HG03159 (cell line): ENCODE measurements around the gene POLA1.
"Not testable (repeated sequence)": the region's sequence is repeated elsewhere in the genome, so short reads cannot be mapped to it uniquely, and the experiment has no call there.

Experiments used
- ATAC-seq: cut with Tn5 transposase; IDR thresholded peaks from one replicate; pipeline ENCODE4 v1.9.1; 2021; ENCODE audit warnings: mild to moderate bottlenecking, moderate library complexity; ENCODE audit not compliant: unreplicated experiment

Gene POLA1, protein sequence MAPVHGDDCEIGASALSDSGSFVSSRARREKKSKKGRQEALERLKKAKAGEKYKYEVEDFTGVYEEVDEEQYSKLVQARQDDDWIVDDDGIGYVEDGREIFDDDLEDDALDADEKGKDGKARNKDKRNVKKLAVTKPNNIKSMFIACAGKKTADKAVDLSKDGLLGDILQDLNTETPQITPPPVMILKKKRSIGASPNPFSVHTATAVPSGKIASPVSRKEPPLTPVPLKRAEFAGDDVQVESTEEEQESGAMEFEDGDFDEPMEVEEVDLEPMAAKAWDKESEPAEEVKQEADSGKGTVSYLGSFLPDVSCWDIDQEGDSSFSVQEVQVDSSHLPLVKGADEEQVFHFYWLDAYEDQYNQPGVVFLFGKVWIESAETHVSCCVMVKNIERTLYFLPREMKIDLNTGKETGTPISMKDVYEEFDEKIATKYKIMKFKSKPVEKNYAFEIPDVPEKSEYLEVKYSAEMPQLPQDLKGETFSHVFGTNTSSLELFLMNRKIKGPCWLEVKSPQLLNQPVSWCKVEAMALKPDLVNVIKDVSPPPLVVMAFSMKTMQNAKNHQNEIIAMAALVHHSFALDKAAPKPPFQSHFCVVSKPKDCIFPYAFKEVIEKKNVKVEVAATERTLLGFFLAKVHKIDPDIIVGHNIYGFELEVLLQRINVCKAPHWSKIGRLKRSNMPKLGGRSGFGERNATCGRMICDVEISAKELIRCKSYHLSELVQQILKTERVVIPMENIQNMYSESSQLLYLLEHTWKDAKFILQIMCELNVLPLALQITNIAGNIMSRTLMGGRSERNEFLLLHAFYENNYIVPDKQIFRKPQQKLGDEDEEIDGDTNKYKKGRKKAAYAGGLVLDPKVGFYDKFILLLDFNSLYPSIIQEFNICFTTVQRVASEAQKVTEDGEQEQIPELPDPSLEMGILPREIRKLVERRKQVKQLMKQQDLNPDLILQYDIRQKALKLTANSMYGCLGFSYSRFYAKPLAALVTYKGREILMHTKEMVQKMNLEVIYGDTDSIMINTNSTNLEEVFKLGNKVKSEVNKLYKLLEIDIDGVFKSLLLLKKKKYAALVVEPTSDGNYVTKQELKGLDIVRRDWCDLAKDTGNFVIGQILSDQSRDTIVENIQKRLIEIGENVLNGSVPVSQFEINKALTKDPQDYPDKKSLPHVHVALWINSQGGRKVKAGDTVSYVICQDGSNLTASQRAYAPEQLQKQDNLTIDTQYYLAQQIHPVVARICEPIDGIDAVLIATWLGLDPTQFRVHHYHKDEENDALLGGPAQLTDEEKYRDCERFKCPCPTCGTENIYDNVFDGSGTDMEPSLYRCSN (N-terminal part only)

DNA sequence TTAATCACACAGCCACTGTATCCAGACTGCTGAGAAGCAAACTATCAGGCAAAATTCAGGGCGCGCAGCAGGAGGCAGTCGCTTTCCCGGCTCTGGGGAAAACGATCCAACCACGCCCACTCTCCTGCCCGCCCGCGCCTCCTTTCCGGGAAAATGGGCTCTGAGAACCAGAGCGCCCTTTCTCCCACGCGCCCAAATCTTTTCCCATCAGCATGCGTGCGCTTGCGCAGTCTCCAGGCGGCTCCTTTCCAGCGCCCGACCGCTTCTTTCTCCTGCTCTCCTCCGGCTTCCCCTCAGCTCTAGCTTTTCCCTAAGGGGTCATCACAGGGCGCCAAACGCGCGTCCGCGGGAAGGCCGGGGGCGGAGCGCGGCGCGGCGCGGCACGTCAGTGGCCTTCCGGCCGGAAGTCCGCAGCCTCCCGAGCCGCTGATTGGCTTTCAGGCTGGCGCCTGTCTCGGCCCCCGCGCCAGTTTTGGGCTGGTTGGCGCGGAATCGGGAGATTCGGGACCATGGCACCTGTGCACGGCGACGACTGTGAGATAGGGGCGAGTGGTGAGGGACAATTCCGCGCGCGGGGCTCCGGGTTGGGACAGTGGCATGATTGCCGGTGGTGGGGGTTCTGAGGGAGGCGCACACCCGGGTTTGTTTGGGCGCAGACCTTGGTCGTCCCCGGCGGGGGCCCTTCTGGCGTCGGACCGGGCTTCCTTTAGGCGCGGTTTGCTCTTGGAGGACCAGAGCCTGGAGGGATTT lies at the start of gene POLA1:
Gene POLA1, plus strand, starts transcription at position 466 of the 750 bp plus-strand sequence. Its CDS starts 44 bp downstream, at position 510.
- peak; percentile 92 for ATAC-seq

DNA sequence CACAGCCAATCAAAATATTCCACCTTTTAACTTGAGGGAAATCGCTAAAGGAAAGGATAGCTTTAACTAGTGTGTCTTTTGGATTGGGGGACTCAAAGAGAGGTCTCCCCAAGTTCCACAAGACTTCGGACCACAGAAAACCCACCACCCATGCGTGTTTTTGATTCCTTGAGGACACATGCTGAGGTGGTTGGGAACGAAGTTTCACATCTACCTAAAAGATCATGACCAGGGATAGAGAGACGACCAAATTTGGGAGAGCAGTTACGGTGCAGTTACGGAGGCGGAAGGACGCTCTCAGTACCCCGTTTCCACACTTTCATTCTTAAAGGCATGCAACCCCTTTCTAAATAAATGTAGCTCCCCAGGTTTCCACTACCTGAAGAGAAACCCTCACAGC lies 47.7 kb upstream of the POLA1 start:
- ATAC-seq: no peak

DNA sequence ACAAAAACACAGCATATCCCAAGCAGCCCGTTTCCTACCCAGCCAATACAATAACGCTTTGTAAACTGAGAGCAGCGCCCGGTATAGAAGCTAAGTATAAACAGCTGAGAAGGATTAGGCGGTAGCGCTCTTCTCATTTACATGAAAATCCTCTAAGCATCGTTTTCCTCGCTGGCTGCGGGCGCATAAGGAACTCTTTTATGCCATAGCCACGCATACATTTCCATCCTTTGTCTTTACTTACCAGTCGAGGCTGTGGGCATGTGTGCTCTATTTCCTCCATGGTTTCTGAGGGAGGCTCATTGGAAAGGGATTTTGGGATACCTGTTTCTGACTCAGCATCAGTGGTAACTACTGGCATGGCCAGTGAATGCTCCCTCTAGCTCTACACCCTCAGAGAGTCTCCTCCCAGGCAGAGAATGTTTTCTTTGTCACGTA lies 47.0 kb upstream of the POLA1 start:
- no peak for ATAC-seq

DNA sequence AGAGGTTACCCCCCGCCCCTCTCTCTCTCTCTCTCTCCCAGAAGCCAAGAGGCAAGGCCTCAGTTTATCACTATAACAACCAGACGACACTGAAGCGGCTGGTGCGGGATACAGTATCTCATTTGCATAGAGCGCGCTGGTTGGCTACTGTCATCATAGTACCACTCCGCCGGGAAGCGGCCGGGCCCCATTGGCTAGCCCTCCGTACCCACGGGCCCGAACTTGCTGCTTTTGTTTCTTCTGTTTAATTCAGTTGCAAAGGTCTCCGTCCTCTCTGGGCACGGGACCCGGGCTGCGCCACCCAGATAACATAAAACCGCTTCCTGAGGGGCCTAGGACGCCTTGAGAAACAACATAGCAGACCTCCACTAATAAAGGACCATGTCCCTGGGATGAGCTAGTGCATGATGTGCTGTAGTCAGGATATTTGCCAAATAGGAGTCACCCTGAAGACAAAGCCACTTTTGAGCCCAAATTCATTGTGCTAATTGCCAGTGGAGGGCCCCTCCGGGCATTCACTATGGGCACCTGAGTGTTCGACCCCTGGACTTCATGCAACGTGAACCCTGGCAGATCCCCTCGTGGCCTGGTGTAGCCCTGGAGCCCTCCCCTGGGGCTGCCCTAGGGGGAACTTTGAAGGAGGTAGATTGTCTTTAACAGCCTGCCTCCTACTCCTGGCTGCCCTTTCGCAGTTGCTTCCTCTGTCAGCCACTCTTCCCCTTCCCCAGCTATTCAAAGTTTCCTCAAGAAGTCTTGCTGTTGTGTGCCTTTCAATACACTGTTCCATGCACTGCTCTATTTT lies 46.3 kb upstream of the POLA1 start, which contains the start of gene PCYT1B:
Gene PCYT1B, minus strand, starts transcription at position 91 of the 802 bp plus-strand sequence. CDS start 242 bp downstream, outside the sequence.
- peak; percentile 75 for ATAC-seq

DNA sequence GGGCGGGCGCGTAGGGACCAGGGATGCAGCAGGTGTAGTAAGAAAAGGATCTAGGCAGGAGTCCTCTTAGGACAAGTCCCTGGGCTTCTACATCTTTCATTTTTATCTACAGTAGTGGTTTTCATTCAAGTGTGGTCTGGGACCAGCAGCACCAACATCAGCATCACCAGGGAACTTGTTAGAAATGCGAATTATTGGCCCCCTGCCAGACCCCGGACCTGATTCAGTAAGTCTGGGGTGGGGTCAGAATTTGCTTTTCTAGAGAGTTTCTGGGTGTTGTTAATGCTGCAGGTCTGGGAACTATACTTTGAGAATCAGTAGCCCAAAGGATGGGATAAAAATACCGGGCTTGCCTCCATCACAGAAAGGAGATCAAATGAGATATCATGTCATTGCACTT lies 45.2 kb upstream of the POLA1 start:
- no peak for ATAC-seq

DNA sequence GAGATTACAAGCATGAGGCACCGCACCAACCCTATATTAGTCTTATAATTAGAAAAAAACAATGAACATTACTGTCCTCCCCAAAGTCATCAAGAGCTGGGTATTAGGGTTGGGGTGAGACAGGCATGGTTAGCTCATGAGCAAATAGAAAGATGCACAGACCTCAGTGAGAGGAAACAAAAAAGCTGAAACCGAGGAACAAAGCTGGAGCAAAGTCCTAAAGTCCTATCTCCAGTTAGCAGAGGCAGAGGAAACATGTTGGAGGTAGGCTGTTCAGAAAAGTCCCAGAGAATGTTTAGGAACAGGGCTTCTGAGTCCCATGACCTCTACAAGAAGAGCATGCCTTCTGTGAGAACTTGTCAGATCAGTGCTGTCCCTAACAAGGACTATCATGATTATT lies 41.9 kb upstream of the POLA1 start:
- ATAC-seq: no peak

DNA sequence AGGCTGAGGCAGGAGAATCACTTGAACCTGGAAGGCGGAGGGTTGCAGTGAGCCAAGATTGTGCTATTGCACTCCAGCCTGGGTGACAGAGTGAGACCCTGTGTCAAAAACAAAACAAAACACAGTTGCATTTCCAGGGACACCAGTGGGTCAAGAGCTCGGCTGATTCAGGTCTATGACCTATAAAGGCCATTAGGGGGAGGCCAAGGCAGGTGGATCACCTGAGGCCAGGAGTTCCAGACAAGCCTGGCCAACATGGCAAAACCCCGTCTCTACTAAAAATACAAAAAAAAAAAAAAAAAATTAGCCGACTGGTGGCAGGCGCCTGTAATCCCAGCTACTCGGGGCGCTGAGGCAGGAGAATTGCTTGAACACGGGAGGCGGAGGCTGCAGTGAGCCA lies 38.0 kb upstream of the POLA1 start:
- not testable (repeated sequence) for ATAC-seq

DNA sequence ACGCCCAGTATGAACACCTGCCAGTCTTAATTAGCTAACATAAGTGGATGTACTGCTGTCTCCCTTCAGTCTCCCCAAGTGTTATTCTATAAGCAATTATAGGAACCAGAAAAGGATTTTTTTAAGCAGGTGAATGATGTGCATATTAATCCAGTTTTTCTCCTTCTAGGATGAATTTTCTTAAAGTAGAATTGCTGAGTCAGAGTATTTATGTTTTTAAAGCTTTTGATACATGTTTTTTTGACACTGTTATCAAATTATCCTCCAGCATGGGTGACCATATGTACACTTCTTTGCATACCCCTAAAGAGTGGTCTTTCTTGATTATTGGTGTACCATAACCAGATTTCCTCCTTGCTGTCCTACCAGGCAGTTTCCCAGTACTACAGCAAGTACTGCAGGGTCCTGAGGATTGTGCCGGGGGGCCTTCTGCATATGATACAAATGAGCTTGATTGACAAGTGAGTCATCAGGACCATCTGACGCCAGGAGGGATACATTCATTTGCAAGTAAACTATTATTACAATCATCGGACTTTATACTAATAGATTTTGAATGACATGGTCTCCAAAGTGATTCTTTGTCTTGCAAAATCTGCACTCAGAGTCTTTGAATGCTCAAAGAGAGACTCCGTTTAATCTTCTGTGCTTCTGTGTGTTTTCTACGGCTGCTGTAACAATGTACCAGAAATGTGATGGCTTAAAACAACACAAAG lies 35.9 kb upstream of the POLA1 start:
- no peak for ATAC-seq

DNA sequence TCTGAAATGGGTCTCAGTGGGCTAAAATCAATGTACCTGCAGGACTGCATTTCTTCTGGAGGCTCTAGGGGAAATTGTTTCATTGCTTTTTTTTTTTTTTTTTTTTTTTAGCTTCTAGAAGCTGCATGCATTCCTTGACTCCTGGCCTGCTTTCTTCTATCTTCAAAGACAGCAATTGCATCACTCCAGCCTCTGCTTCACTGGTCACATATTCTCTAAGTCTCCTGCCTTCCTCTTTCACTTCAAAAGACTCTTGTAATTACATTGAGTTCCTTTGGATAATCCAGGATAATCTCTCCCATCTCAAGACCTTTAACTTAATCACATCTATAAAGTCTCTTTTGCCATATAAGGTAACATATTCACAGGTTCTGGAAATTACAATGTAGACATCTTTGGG lies 35.3 kb upstream of the POLA1 start:
- ATAC-seq: no peak

DNA sequence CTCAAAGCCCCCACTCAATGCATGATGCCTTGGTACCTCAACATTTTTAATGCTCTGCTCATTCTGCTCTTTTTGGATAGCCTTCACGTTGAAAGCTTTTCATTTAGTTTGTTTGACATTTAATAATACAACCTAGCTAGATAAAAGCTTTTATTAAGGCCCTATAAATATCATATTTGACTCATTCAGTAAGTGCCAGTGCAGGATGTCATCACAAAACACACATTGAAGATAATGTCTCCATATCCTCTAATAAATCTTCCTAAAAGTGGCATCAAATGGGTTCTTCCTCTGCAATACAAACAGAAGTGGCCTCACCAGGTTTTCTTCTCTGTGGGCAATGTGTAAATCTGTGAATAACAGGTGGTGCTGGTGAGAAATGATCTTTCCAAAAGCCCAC lies 34.6 kb upstream of the POLA1 start:
- no peak for ATAC-seq

DNA sequence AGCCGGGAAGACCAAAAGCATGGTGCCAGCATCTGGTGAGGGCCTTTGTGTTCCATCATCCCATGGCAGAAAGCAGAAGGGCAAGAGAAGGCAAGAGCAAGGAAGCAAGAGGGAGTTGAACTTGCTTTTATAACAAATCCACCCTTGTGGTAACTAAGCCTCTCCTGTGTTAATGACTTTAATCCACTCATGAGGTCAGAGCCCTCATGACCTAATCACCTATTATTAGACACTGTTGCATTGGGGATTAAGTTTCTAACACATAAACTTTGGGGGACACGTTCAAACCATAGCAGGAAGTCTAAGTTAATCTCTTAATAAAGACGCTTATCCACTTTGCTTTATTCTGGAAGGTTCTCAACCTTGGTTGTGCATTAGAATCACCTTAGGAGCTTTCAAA lies 34.1 kb upstream of the POLA1 start:
- ATAC-seq: no peak

DNA sequence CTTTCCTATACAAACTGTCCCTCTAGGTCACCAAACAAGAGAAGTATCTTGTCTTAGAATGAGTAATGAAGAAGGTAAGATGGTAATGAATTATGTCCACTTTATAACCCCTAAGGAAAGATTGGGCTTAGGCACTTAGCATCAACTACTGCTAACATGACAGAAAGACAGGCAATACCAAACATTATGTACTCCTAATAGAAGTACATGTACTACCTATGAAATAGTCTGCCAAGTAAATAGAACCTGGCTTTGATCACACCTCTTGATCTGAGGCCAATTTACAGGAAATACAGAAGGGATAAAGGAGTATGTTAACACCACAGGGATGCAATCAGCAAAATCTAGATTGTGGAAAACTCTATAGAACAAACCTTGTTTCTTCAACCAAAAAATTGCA lies 32.4 kb upstream of the POLA1 start:
- no peak for ATAC-seq

DNA sequence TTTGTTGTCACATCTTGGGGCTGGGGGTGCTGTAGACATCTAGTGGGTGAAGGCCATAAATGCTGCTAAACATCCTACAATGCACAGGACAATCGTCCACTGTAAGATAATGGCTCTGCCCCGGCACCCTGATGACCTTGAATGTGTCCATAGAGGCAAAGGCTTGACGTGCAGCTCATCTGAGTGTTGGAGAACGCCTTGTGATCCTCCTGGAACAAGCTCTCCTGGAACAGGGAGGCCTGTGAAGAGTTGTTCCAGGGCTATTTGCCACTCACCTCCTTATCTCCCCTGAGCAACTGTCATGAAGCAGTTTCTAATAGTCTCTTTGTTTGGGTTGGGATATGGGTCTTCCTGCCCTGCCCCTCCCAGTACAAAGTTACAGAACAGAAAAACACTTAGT lies 31.4 kb upstream of the POLA1 start:
- no peak for ATAC-seq

DNA sequence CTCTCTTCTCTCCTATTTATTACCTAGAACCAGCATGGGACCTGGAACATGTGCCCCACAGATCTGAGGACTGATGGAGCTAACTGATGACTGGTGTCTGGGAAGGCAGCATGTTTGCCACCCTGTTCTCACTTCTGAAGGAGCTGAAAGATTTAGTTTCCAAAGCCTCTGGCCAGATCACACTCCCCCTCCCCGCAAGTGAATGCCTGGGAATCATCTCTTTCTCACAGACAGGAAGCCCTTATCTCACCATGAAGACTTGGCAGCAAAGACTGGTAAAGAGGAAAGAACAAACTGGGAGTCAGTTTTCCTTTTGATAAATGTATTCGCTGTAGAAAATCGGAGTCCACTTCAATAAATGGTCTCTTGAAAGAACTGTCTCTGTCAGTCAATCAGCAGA lies 25.6 kb upstream of the POLA1 start:
- no peak for ATAC-seq

DNA sequence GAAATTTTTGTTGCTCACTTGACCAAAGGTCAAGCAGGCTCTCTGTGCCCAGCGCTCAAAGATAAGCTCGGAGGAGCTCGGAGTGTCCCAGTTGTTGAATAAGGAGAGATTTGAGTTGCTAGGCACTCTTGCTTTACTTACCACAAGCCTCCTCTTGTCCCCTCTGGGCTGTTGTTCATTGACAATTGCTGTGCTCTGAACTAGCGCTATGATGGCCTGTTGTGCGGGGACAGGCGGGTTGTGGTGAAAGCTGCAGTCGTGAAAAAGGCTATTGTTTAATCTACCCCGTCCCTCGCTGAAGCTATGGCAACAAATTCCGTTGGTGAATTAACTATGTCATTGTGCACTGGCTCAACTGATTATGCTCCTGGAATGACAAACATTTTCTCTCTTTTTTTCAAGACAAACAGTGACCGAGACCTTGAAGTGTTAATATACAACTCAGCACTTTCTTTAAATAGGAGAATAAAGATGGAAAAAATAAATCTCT lies 21.0 kb upstream of the POLA1 start:
- no peak for ATAC-seq

DNA sequence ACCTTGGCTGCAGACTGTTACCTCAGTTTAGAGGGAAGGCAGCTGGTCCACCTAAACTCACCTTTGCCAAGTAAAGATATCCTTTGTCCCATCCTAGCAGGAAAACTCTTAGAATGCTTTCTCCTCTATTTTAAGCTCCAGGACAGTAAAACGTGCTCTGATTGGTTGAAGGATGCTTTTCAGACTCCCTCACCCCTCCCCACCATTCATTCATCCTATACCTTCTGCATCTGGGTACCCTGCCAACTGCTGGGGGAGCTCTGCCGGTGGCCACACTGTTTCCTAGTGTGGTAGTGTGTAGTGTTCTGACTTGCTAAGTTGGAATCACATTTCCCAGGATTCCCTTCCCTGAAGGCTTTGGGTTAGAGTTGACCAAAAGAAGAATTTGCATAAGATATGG lies 20.3 kb upstream of the POLA1 start:
- no peak for ATAC-seq

DNA sequence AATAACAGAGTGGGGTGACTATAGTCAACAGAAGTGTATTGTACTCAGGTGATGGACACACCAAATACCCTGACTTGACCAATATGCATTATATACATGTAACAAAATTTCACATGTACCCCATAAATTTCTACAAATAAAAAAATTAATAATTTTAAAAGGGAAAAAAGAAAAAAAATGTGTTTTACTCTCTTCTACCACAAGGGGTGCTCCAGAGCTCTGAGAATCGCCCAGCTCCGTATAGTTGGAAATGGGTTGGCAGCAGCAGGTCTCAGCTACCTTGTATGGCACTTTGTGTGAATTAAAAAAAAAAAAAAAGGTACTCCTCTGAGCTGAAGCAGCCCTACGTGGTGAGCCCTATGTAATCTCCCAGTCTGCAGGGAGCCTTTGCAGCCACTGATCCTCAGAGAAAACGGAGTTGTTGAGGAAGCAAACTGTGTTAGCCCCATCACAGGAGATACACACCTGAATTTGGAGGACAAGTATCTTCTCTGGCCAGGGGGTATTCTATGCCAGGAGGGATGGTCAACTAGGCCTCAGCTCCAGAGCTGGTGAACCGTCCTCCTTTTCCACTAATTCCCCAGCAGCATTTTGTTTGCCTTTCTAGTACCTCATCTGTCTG lies 17.2 kb upstream of the POLA1 start:
- ATAC-seq: peak; percentile 61
